ENCODE measurements around the gene PRKCB. TPM values are rescaled to one million over a fixed set of nuclear protein-coding genes. Genes with fewer than 3 reads are reported as not detected.

The PRKCB gene
- total and polyA plus RNA-seq, 2 experiments from 2014 or later: 3.7 to 16.4 TPM

GRCh38 chr16:24044467-24044866, 208.7 kb downstream of the PRKCB start:
- H4K20me1 ChIP-seq (replicated peaks; ENCODE audit: insufficient read depth): no peaks in the 10 kb centered on the region
- ATAC-seq (no peak), DNase-seq (ENCODE audit: low spot score) (no peak)
- TF ChIP-seq ZNF462 (CRISPR knock-in tag; IDR thresholded peaks at IDR 0.05) (no peak), ETS1 (IDR thresholded peaks at IDR 0.05) (no peak), JUNB (IDR thresholded peaks at IDR 0.05; ENCODE audit: unreplicated experiment) (no peak), REST (IDR thresholded peaks at IDR 0.05; ENCODE audit: unreplicated experiment) (no peak), CTCF (conservative IDR thresholded peaks at IDR 0.05; ENCODE audit: low read depth in 2 of 2) (no peak), EZH2phosphoT487 (IDR thresholded peaks at IDR 0.05; ENCODE audit: unreplicated experiment) (no peak), POLR2AphosphoS5 (IDR thresholded peaks at IDR 0.05; ENCODE audit: low read depth) (no peak)
- no peak overlapping the region for H3K4me2 ChIP-seq
- H3K4me1 ChIP-seq (ENCODE audit: insufficient read depth): peaks cover 16% of the 10 kb centered on the region
- H3K9me2 ChIP-seq (ENCODE audit: insufficient read depth): no peaks in the 10 kb centered on the region
- H3K79me2 ChIP-seq (replicated peaks; ENCODE audit: insufficient read depth): no peaks in the 10 kb centered on the region
- H3K36me3 Mint-ChIP-seq (ENCODE audit: low read depth): no peaks in the 10 kb centered on the region; the same call in 2 of the 3 replicates
- no peak overlapping the region for H3K27ac ChIP-seq (ENCODE audit: low read depth)
- H3K9me3 Mint-ChIP-seq: no peaks in the 10 kb centered on the region
- H3K27ac Mint-ChIP-seq: no peak overlapping the region
- H3K36me3 ChIP-seq (ENCODE audit: insufficient read depth): no peaks in the 10 kb centered on the region
- H3K4me1 Mint-ChIP-seq: peaks cover 21% of the 10 kb centered on the region
- H3K27me3 ChIP-seq (ENCODE audit: insufficient read depth): no peaks in the 10 kb centered on the region
- peaks cover 11% of the 10 kb centered on the region for H3K27me3 Mint-ChIP-seq (ENCODE audit: insufficient read depth, low read depth, poor library complexity)
- H3F3A ChIP-seq (replicated peaks; ENCODE audit: low read depth): 0 out of 2 replicates have a peak, but pooled peaks cover 4% of the 10 kb centered on the region
- H2AFZ ChIP-seq: no peak overlapping the region
- no peak overlapping the region for H3K4me3 ChIP-seq
- H3K4me3 Mint-ChIP-seq: no peak overlapping the region
